GM12801 (cell line): ENCODE measurements around the gene CD80.

ENCODE experiments used
- TF ChIP-seq, protein P1 (sequence below): IDR thresholded peaks from one replicate; pipeline ENCODE4 v1.5.1; 2011; ENCODE audit warnings: control low read depth; ENCODE audit not compliant: insufficient read length; ENCODE audit errors: extremely low read depth

Gene CD80

DNA sequence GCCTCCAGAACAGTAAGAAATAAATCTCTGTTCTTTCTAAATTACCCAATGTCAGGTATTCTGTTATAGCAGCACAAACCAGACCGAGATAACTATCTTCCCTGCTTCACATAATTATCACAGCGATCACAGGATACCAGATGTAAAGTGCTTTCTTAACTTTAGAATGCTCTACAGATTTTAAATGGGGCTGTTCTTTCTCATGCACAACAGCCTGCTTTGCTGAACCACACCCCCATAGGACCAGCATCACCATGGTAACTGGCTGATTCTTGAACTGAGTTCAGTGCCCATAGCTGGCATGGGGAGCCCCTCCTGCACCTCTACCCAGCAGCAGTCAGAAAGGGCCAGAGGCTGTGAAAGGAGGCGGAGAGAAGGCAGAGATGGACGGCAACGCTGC, 7.8 kb downstream of the CD80 start:
- TF ChIP-seq, protein P1, sequence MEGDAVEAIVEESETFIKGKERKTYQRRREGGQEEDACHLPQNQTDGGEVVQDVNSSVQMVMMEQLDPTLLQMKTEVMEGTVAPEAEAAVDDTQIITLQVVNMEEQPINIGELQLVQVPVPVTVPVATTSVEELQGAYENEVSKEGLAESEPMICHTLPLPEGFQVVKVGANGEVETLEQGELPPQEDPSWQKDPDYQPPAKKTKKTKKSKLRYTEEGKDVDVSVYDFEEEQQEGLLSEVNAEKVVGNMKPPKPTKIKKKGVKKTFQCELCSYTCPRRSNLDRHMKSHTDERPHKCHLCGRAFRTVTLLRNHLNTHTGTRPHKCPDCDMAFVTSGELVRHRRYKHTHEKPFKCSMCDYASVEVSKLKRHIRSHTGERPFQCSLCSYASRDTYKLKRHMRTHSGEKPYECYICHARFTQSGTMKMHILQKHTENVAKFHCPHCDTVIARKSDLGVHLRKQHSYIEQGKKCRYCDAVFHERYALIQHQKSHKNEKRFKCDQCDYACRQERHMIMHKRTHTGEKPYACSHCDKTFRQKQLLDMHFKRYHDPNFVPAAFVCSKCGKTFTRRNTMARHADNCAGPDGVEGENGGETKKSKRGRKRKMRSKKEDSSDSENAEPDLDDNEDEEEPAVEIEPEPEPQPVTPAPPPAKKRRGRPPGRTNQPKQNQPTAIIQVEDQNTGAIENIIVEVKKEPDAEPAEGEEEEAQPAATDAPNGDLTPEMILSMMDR = no peak

DNA sequence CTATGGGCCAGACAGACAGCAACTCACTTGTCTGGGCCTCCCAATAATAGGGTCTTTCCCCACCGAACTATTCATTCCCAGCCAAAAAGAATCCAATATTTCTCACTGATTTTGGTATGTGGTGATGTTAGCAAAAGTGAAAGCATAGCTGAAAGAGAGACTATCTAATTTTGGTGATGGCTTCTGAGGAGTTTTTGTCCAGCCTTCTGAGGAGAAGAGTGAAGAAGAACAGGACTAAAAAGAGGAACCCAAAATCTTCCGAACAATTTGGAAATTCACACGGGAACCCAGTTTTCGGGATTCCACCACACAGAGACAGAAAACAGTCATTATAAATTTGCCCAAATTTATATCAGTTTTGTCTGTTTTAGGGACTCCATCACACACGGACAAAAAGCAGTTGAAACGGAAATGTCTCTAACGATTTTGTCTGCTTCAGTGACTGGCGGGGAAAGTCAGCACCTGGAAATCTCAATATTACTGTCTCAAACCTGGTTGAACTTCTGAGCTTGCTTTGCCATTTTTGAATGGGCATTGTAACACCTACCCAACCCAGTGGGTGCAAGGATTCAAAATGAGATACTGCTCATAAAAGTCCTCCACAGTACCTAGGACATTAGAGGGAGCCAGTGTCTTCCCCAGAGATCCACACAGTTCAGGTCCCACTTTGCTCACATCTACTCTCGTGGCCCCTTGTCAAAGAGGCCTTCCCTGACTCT, 9.1 kb downstream of the CD80 start:
- TF ChIP-seq, protein P1 = no peak

DNA sequence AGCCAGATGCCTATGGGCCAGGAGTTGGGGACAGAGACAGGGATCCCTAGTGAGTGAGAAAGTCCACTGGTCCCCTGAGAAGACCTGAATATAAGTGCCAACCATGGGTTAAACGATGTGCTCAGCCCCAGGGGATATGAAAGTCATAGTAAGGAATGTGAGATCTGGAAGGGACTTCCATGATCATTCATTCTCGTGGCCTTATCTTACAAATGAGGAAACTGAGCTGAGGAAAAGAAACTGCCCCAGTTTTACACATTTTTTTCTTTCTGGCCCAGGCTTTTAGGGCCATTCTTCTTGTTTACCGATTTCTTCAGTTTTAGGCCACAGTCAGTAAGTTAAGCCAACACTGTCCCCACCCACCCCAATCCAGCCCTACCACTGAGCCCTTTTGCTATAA, 11.1 kb downstream of the CD80 start:
- TF ChIP-seq, protein P1 = no peak

DNA sequence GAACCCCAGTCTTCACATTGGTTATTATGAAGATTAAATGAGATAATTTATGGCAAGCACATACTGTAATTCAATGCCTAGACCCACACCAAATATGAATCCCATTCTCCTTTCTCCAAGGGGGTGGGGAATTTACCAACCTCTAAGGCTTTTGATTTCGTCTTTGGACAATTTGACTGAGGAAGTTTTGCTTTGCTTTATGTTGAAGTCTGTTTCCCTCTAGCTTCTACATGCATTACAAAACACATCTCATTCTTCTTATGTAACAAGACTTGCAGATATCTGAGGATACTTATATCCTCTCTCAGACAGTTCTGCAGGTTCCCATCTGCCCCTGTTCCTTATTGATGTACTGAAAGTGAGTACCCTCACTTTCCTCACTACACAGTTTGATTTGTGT, 12.2 kb downstream of the CD80 start:
- TF ChIP-seq, protein P1 = no peak

DNA sequence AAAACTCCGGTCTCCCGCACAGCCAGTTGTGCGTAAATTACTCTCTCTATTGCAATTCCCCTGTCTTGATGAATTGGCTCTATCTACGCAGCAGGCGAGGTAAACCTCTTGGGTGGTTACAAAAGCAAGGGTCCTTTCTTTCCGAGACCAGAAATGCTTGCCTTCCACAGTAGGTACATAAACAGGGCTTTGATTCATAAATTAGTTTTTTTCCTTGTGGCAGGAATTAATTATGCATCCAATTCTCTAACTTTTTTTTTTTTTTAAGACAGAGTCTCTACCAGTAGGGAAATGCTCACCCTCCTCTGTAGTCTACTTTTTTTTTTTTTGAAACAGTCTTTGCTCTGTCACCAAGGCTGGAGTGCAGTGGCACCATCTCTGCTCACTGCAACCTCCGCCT, 16.3 kb downstream of the CD80 start:
- TF ChIP-seq, protein P1 = no peak

DNA sequence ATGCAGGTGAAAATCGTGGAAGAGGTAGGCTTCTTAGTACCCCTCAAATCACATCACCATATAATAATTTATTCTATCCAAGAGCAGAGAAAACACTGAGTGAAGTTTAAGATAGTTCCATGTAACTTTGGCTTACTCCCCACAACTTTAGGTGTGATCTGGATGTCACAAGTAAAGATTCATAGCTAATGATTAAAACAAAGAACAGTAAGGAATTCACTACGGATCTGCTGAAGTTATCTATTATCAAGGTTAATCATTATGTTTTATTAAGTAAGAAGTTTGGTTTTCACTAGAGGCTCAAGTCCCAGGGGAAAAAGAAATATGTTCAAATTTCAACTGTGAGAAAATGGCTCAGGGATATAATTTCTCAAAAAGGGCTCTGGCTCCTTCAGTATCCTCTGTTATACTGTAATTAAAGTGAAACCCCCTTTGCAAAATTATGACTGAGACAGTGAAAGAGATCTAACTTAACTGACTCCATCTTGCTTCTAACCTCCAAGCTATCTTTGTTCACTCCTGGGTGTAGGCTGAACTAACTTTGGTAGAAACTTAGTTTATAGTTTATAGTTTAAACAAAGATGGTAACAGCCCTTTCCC, 17.1 kb downstream of the CD80 start:
- TF ChIP-seq, protein P1 = no peak

DNA sequence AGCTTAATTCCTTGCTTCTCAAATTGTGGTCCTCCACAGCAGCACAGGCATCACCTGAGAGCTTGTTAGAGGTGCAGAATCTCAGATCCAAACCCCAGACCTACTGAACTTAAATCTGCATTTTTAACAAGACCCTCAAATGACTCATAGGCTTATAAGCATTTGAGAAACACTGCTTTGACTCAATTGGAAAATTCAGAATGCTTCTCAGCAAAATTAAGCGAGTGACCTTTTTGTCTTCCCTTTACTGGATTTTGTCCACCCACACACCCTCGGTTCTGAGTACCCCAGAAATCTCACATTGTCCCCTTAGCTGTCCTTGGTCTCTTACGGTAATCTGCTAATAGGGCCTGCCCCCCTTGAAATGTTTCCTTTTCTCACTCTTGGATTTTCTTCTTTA, 17.9 kb downstream of the CD80 start:
- TF ChIP-seq, protein P1 = no peak
